Measurements from ENCODE around the gene JARID2.

Gene JARID2

GRCh38 chr6:15509335-15509933 is 263.6 kb downstream of the JARID2 start:
- no peak for DNase-seq (ENCODE audit: low spot score)

- no peak for DNase-seq (ENCODE audit: low spot score)
Measured at GRCh38 chr6:15510121-15510520, 264.3 kb downstream of the JARID2 start.

GRCh38 chr6:15510536-15511247 is 264.8 kb downstream of the JARID2 start:
- no peak for DNase-seq (ENCODE audit: low spot score)

- no peak for DNase-seq (ENCODE audit: low spot score)
Measured at GRCh38 chr6:15511248-15512125, 265.6 kb downstream of the JARID2 start.

GRCh38 chr6:15512126-15512525 is 266.3 kb downstream of the JARID2 start:
- no peak for DNase-seq (ENCODE audit: low spot score)

GRCh38 chr6:15512721-15513120 is 266.9 kb downstream of the JARID2 start:
- DNase-seq (ENCODE audit: low spot score): no peak

GRCh38 chr6:15513131-15513771 is 267.4 kb downstream of the JARID2 start:
- DNase-seq (ENCODE audit: low spot score): no peak

GRCh38 chr6:15513801-15514711 is 268.2 kb downstream of the JARID2 start:
- no peak for DNase-seq (ENCODE audit: low spot score)

GRCh38 chr6:15515226-15515625 is 269.4 kb downstream of the JARID2 start:
- DNase-seq (ENCODE audit: low spot score): no peak

GRCh38 chr6:15515660-15516375 is 269.9 kb downstream of the JARID2 start:
- no peak for DNase-seq (ENCODE audit: low spot score)

- DNase-seq (ENCODE audit: low spot score): no peak
Measured at GRCh38 chr6:15516378-15516777, 270.5 kb downstream of the JARID2 start.

GRCh38 chr6:15516923-15517560 is 271.2 kb downstream of the JARID2 start:
- DNase-seq (ENCODE audit: low spot score): no peak

- no peak for DNase-seq (ENCODE audit: low spot score)
Measured at GRCh38 chr6:15517600-15517999, 271.7 kb downstream of the JARID2 start.

GRCh38 chr6:15518057-15518456 is 272.2 kb downstream of the JARID2 start:
- no peak for DNase-seq (ENCODE audit: low spot score)

GRCh38 chr6:15518878-15519277 is 273.0 kb downstream of the JARID2 start:
- no peak for DNase-seq (ENCODE audit: low spot score)

- no peak for DNase-seq (ENCODE audit: low spot score)
Measured at GRCh38 chr6:15519681-15520080, 273.8 kb downstream of the JARID2 start.

- no peak for DNase-seq (ENCODE audit: low spot score)
Measured at GRCh38 chr6:15520626-15521203, 274.8 kb downstream of the JARID2 start.

GRCh38 chr6:15521582-15521981 is 275.7 kb downstream of the JARID2 start:
- no peak for DNase-seq (ENCODE audit: low spot score)

GRCh38 chr6:15522026-15522425 is 276.2 kb downstream of the JARID2 start:
- no peak for DNase-seq (ENCODE audit: low spot score)

GRCh38 chr6:15522427-15522826 is 276.6 kb downstream of the JARID2 start:
- no peak for DNase-seq (ENCODE audit: low spot score)

Measured in HuH-7.5 (cell line).